ENCODE results near the gene DPY19L1.

DPY19L1 gene

DNA sequence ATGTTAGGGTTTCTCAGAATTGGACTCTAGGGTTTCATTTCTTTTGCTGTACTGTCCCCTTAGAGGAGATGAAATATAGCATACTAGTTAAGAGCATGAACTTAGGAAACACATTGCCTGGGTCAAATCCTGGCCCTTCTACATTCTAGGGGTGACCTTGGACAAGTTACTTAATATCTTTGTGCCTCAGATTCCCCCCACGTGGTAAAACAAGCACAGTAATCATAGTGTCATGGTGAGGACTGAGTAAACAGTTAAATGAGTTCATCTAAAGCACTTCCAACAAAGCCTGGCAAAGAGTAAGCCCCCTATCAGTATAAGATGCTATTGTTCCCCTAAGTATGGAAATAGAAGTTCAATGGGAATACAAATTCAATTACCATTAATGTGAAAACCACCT is 5.1 kb downstream of the DPY19L1 start:
- TF ChIP-seq EZH2phosphoT487 (IDR thresholded peaks at IDR 0.05; ENCODE audit: borderline replicate concordance, low read length) = no peak
- TF ChIP-seq, protein P1, sequence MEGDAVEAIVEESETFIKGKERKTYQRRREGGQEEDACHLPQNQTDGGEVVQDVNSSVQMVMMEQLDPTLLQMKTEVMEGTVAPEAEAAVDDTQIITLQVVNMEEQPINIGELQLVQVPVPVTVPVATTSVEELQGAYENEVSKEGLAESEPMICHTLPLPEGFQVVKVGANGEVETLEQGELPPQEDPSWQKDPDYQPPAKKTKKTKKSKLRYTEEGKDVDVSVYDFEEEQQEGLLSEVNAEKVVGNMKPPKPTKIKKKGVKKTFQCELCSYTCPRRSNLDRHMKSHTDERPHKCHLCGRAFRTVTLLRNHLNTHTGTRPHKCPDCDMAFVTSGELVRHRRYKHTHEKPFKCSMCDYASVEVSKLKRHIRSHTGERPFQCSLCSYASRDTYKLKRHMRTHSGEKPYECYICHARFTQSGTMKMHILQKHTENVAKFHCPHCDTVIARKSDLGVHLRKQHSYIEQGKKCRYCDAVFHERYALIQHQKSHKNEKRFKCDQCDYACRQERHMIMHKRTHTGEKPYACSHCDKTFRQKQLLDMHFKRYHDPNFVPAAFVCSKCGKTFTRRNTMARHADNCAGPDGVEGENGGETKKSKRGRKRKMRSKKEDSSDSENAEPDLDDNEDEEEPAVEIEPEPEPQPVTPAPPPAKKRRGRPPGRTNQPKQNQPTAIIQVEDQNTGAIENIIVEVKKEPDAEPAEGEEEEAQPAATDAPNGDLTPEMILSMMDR (IDR thresholded peaks at IDR 0.05; ENCODE audit: low read depth, low read length, poor library complexity, severe bottlenecking) = no peak
- peaks cover 28% of the 10 kb centered on the region for H3K4me1 ChIP-seq (ENCODE audit: control insufficient read depth, low read length)
- no peak overlapping the region for H3K27ac ChIP-seq (ENCODE audit: low read depth, low read length)
- no peaks in the 10 kb centered on the region for H3K9me2 ChIP-seq (replicated peaks; ENCODE audit: control insufficient read depth, low read length)
- H3K9me3 ChIP-seq (ENCODE audit: control insufficient read depth, insufficient read depth, low read length) = no peaks in the 10 kb centered on the region
- H3K27me3 ChIP-seq (ENCODE audit: control insufficient read depth, low read length) = no peaks in the 10 kb centered on the region
- H3F3A ChIP-seq (ENCODE audit: control insufficient read depth, insufficient read depth) = no peaks in the 10 kb centered on the region
- H3K4me3 ChIP-seq (ENCODE audit: low read length) = no peak overlapping the region
- peaks cover 3% of the 10 kb centered on the region; the same call in 1 of the 2 replicates for H4K20me1 ChIP-seq (ENCODE audit: control insufficient read depth, insufficient read depth, low read depth, low read length)
- no peaks in the 10 kb centered on the region for H3K36me3 ChIP-seq (ENCODE audit: control insufficient read depth, low read length)
- H3K79me2 ChIP-seq (ENCODE audit: control insufficient read depth, low read length) = peaks cover 91% of the 10 kb centered on the region
- H3K4me2 ChIP-seq (ENCODE audit: low read length) = no peak overlapping the region

DNA sequence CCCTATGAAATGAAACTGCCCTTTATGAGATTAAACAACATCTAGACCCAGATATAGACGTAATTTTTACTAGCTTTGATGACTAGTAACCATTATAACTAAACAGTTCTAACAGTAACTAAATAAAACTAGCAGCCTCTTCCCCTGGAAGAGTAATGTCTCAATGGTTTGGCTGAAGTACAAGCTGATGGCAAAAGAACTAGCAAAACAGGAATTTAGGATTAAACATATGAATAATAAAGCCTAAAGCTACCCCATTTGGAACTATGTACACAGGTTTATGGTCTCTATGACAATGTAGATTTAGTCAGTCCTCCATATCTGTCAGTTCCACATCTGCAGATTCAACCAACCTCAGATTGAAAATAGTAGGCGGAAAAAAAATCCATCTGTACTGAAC is 6.4 kb downstream of the DPY19L1 start:
- H3K9me2 ChIP-seq (replicated peaks; ENCODE audit: control insufficient read depth, low read length) = no peaks in the 10 kb centered on the region
- H3K27me3 ChIP-seq (ENCODE audit: control insufficient read depth, low read length) = no peaks in the 10 kb centered on the region
- H3F3A ChIP-seq (ENCODE audit: control insufficient read depth, insufficient read depth) = no peaks in the 10 kb centered on the region
- peaks cover 3% of the 10 kb centered on the region; the same call in 1 of the 2 replicates for H4K20me1 ChIP-seq (ENCODE audit: control insufficient read depth, insufficient read depth, low read depth, low read length)
- H3K4me3 ChIP-seq (ENCODE audit: low read length) = no peak overlapping the region
- H3K79me2 ChIP-seq (ENCODE audit: control insufficient read depth, low read length) = peaks cover 92% of the 10 kb centered on the region
- H3K4me1 ChIP-seq (ENCODE audit: control insufficient read depth, low read length) = peaks cover 22% of the 10 kb centered on the region
- H3K9me3 ChIP-seq (ENCODE audit: control insufficient read depth, insufficient read depth, low read length) = no peaks in the 10 kb centered on the region
- H3K36me3 ChIP-seq (ENCODE audit: control insufficient read depth, low read length) = no peaks in the 10 kb centered on the region
- no peak overlapping the region for H3K27ac ChIP-seq (ENCODE audit: low read depth, low read length)
- TF ChIP-seq EZH2phosphoT487 (IDR thresholded peaks at IDR 0.05; ENCODE audit: borderline replicate concordance, low read length) = no peak
- TF ChIP-seq, protein P1 (IDR thresholded peaks at IDR 0.05; ENCODE audit: low read depth, low read length, poor library complexity, severe bottlenecking) = no peak
- no peak overlapping the region for H3K4me2 ChIP-seq (ENCODE audit: low read length)

DNA sequence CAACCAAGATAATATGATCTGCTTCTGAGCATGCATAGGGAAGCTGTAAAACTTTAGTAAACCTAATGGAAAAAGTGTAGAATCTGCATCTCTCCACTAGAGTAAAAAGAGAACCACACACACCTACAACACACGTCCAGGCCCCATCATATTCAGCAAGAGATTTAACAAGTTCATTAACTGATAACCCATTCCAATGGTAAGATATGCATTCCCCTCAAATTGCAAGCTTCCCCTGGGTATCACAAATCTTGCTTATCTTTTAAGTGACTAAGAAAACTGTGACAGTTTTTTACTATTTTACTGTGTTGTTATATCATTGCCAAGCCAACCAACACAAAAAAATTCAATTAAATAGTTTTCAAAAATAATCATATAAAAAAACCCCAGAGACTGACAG is 8.0 kb downstream of the DPY19L1 start:
- no peak overlapping the region for H3K27ac ChIP-seq (ENCODE audit: low read depth, low read length)
- H3K9me3 ChIP-seq (ENCODE audit: control insufficient read depth, insufficient read depth, low read length) = no peaks in the 10 kb centered on the region
- H3F3A ChIP-seq (ENCODE audit: control insufficient read depth, insufficient read depth) = no peaks in the 10 kb centered on the region
- no peaks in the 10 kb centered on the region for H3K36me3 ChIP-seq (ENCODE audit: control insufficient read depth, low read length)
- 0 out of 2 replicates have a peak, but pooled peaks cover 3% of the 10 kb centered on the region for H4K20me1 ChIP-seq (ENCODE audit: control insufficient read depth, insufficient read depth, low read depth, low read length)
- H3K4me1 ChIP-seq (ENCODE audit: control insufficient read depth, low read length) = peaks cover 7% of the 10 kb centered on the region
- TF ChIP-seq EZH2phosphoT487 (IDR thresholded peaks at IDR 0.05; ENCODE audit: borderline replicate concordance, low read length) = no peak
- TF ChIP-seq, protein P1 (IDR thresholded peaks at IDR 0.05; ENCODE audit: low read depth, low read length, poor library complexity, severe bottlenecking) = no peak
- no peak overlapping the region for H3K4me3 ChIP-seq (ENCODE audit: low read length)
- peaks cover 91% of the 10 kb centered on the region for H3K79me2 ChIP-seq (ENCODE audit: control insufficient read depth, low read length)
- H3K9me2 ChIP-seq (replicated peaks; ENCODE audit: control insufficient read depth, low read length) = no peaks in the 10 kb centered on the region
- no peak overlapping the region for H3K4me2 ChIP-seq (ENCODE audit: low read length)
- H3K27me3 ChIP-seq (ENCODE audit: control insufficient read depth, low read length) = no peaks in the 10 kb centered on the region
